ENCODE data around the gene VASN.
"Not testable (repeated sequence)": the region's sequence is repeated elsewhere in the genome, so short reads cannot be mapped to it uniquely, and the experiment has no call there.

The VASN gene

DNA sequence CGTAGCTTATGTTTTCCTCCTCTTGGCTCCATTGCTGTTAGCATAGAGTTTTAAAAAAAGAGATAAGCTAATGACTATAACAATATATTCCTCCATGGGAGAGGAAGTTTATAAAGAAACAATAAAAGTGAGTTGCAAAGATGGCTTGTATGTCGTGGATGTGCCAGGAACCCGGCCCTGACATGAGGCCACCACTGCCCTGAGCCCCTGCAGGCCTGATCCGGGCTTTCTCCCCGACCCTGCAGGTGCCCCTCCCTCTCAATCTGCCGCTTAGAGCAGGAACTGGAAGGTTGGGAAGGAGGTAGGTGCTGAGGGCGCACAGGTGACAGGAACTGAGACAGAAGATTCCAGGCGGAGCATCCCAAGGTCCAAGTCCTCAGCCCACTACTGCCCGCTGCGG is 32.2 kb upstream of the VASN start:
- H3K27ac ChIP-seq, result no peak overlapping the region
- H3K36me3 ChIP-seq, result peaks cover 42% of the 10 kb centered on the region
- no peak overlapping the region for H3K4me3 ChIP-seq (ENCODE audit: low read depth in 1 of 2, low read length in 1 of 2)
- peaks cover 0 to 4% of the 10 kb centered on the region in 2 experiments for H3K4me1 ChIP-seq (ENCODE audit: control insufficient read depth in 1 of 2, insufficient read depth in 1 of 2, low read depth in 1 of 2, low read length in 1 of 2)
- TF ChIP-seq CTCF (IDR thresholded peaks at IDR 0.05), result no peak
- no peaks in the 10 kb centered on the region for H3K9me3 ChIP-seq
- H3K27me3 ChIP-seq, result no peaks in the 10 kb centered on the region

DNA sequence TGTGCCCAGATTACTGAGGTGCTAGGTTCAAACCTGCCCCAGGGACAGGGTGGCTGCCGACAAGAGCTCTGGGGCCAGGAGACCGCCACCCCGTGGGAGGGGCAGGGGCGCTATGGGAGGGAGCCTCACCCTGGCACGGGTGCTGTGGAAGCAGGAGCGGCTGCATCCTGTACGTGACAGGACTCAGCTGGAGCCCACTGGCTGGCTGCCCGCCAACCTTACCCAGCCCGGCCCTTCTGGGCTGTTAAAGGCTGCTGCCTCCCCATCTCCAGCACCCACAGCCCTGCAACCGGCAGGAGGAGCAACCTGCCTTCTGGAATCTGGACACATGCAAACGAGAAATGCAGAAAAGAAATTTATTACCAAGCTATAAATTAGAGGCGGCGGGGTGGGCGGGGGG is 31.7 kb upstream of the VASN start:
- H3K36me3 ChIP-seq, result peaks cover 42% of the 10 kb centered on the region
- no peaks in the 10 kb centered on the region for H3K27me3 ChIP-seq
- H3K9me3 ChIP-seq, result no peaks in the 10 kb centered on the region
- H3K4me3 ChIP-seq (ENCODE audit: low read depth in 1 of 2, low read length in 1 of 2), result no peak overlapping the region
- no peak for TF ChIP-seq CTCF (IDR thresholded peaks at IDR 0.05)
- H3K27ac ChIP-seq, result no peak overlapping the region
- peaks cover 3 to 8% of the 10 kb centered on the region in 2 experiments for H3K4me1 ChIP-seq (ENCODE audit: control insufficient read depth in 1 of 2, insufficient read depth in 1 of 2, low read depth in 1 of 2, low read length in 1 of 2)

GRCh38 chr16:4340443-4340842 is 31.2 kb upstream of the VASN start:
- Histone ChIP-seq H3K27me3 (no peaks in the 10 kb centered on the region), H3K4me1 (ENCODE audit: control insufficient read depth in 1 of 2, insufficient read depth in 1 of 2, low read depth in 1 of 2, low read length in 1 of 2) (peaks cover 8 to 14% of the 10 kb centered on the region in 2 experiments), H3K36me3 (peaks cover 42% of the 10 kb centered on the region), H3K9me3 (no peaks in the 10 kb centered on the region), H3K27ac (no peak overlapping the region), H3K4me3 (ENCODE audit: low read depth in 1 of 2, low read length in 1 of 2) (no peak overlapping the region)
- TF ChIP-seq CTCF (IDR thresholded peaks at IDR 0.05), result no peak

GRCh38 chr16:4341250-4341649 is 30.4 kb upstream of the VASN start:
- H3K27me3 ChIP-seq, result no peaks in the 10 kb centered on the region
- H3K9me3 ChIP-seq, result no peaks in the 10 kb centered on the region
- no peak for TF ChIP-seq CTCF (IDR thresholded peaks at IDR 0.05)
- H3K4me3 ChIP-seq (ENCODE audit: low read depth in 1 of 2, low read length in 1 of 2), result no peak overlapping the region
- H3K36me3 ChIP-seq, result peaks cover 42% of the 10 kb centered on the region
- no peak overlapping the region for H3K27ac ChIP-seq
- peaks cover 16 to 22% of the 10 kb centered on the region in 2 experiments for H3K4me1 ChIP-seq (ENCODE audit: control insufficient read depth in 1 of 2, insufficient read depth in 1 of 2, low read depth in 1 of 2, low read length in 1 of 2)

DNA sequence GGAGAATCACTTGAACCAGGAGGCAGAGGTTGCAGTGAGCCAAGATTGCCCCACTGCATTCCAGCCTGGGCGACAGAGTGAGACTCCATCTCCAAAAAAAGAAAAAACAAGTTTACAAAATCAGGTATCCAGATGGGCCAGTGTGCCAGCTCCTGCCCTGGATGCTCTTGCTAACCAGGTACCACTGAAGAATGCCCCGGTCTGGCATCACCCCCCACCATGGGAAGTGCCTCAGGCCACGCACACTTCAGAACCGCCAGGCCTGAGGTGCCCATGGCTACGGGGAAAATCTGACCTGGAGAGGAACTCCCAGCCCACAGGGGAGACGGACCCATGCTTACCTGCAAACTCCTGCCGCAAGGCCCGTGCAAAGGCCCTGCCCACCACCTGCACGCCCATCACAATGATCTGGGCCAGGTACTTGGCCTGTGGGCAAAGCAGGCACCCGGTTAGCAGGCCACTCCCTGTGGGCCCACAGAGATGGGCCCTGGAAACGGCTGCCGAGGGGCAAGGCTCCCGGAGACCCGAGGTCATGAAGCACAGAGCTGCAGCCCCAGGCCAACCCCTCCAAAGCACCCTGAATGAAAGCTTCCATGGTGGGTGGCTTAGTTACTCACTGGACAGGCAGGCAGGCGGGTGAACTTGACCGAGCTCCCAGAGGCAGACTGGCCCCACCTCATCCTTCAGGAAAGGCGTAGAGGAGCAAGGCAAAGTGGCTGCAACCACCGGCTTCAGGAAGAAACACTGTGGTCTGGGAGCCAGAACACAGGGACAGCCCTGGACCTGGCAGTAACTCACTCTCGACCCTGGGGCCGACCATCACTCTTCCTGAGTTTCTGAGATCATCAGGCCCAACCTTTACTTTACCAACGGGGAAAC is 28.5 kb upstream of the VASN start:
- Histone ChIP-seq H3K9me3 (no peaks in the 10 kb centered on the region), H3K4me1 (ENCODE audit: control insufficient read depth in 1 of 2, insufficient read depth in 1 of 2, low read depth in 1 of 2, low read length in 1 of 2) (peaks cover 35 to 40% of the 10 kb centered on the region in 2 experiments), H3K4me3 (ENCODE audit: low read depth in 1 of 2, low read length in 1 of 2) (no peak overlapping the region), H3K36me3 (peaks cover 39% of the 10 kb centered on the region), H3K27ac (no peak overlapping the region), H3K27me3 (no peaks in the 10 kb centered on the region)
- no peak for TF ChIP-seq CTCF (IDR thresholded peaks at IDR 0.05)

GRCh38 chr16:4344300-4344982 is 27.2 kb upstream of the VASN start:
- Histone ChIP-seq H3K36me3 (peaks cover 26% of the 10 kb centered on the region), H3K4me3 (ENCODE audit: low read depth in 1 of 2, low read length in 1 of 2) (peak overlapping the region; percentile 63 to 65), H3K27ac (peak overlapping the region; percentile 98), H3K4me1 (ENCODE audit: control insufficient read depth in 1 of 2, insufficient read depth in 1 of 2, low read depth in 1 of 2, low read length in 1 of 2) (peaks cover 47 to 49% of the 10 kb centered on the region in 2 experiments)
- not testable (repeated sequence) for H3K9me3 ChIP-seq, H3K27me3 ChIP-seq

Measured in neutrophil (primary cell).